Measurements from ENCODE around the gene PHYHD1.
"Not testable (repeated sequence)": the region's sequence is repeated elsewhere in the genome, so short reads cannot be mapped to it uniquely, and the experiment has no call there.

PHYHD1 gene

DNA sequence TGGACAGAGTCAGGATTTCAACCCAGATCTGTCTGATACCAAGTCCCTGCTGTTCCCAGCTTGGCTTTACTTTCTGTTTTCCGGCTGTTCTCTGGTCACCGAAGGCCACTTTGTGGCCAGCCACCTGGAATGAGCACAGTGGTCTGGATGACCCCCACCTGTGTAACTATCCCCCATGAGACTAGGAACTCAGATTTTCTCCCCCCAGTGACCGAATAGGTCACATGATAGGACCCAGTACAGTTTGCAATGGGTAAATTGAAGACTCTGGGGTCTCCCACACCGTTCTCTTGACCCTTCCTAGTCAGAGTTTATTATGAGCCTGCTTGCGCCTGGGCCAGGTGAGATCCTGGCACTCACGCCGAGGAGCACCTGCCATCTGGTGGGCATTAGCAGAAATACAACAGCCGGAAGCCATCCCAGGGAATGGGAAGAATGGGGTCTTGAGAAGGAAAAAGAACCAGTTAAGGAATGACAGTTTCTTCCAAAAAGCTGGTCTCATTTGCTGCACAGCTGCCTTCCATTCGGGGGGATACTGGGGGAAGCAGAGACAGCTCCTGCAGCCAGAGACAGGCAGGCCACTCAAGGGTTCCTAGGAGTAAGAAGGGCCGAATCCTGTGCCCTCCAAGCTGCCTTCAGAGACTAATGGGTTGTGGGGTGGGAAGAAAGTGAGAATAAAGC lies 7.1 kb downstream of the PHYHD1 start:
- DNase-seq, result no peak

DNA sequence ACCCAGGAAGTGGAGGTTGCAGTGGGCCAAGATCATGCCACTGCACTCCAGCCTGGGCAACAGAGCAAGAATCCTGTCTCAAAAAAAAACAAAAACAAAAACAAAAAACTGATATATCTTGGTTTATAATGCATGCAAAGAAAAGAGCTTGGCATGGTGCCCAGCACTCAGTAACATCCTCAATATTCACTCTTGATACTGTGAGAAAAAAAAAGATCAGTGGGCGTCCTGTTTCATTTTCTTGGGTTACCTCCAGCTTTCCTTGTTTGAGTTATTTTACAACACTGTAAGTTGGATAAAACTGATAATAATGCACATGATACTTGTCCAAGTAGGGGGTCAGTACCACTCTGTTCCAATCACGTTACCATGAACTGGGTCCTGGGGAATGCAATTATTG lies 7.8 kb downstream of the PHYHD1 start:
- no peak for DNase-seq

DNA sequence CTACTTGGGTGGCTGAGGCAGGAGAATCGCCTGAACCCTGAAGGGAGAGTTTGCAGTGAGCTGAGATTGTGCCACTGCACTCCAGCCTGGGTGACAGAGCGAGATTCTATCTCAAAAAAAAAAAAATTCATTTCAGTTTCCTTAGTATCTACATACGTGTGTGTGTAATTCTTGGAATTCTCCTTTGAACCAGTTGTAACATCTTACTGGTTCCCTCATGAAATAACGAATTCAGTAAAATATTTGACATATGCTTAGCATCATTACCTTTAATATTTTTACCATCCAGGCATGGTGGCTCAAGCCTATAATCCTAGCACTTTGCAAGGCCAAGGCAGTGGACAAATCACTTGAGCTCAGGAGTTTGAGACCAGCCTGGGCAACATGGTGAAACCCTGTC lies 8.8 kb downstream of the PHYHD1 start:
- no peak for DNase-seq

DNA sequence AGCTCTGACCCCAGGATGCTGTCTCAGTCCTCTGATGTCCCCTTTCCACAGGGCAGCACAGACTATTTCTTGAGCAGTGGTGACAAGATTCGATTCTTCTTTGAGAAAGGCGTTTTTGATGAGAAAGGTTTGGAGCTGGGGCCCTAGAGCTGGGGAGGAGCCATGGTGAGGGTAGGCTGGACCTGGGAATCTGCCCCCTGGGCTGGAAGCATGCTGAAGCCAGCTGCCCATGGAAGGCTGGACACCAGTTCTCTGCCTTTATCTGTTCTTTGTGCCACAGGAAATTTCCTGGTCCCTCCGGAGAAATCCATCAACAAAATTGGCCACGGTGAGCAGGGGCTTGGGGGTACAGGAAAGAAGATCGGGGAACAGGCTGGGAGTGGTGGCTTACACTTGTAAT lies 12.9 kb downstream of the PHYHD1 start:
- DNase-seq, result no peak

DNA sequence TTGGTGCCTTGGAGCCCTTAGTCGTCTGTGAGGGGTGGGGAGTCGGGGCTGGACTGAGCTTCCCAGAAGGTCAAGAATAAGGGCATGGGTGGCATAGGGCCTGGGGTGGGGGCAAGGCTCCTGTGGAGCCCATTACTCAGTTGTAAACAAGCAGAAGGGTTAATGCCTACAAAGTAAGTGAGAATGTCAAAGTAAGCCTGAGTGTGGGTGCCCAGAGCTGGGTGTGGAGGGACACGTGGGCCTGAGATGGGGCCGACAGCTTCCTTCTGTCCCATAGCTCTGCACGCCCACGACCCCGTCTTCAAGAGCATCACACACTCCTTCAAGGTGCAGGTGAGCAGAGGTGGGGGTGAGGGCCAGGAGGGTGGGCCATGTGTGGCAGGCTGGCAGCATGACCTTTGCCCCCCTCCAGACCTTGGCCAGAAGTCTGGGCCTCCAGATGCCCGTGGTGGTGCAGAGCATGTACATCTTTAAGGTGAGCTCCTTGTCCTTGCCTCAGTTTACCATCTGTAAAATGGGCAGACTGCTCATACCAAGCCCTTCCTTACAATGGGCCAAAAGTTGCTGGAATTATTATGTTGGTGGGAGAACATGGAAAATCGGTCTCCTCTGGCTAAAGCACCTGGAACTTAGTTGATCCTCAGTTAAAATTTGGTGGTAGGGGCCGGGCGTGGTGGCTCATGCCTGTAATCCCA lies 15.5 kb downstream of the PHYHD1 start:
- peak; percentile 20 for DNase-seq

DNA sequence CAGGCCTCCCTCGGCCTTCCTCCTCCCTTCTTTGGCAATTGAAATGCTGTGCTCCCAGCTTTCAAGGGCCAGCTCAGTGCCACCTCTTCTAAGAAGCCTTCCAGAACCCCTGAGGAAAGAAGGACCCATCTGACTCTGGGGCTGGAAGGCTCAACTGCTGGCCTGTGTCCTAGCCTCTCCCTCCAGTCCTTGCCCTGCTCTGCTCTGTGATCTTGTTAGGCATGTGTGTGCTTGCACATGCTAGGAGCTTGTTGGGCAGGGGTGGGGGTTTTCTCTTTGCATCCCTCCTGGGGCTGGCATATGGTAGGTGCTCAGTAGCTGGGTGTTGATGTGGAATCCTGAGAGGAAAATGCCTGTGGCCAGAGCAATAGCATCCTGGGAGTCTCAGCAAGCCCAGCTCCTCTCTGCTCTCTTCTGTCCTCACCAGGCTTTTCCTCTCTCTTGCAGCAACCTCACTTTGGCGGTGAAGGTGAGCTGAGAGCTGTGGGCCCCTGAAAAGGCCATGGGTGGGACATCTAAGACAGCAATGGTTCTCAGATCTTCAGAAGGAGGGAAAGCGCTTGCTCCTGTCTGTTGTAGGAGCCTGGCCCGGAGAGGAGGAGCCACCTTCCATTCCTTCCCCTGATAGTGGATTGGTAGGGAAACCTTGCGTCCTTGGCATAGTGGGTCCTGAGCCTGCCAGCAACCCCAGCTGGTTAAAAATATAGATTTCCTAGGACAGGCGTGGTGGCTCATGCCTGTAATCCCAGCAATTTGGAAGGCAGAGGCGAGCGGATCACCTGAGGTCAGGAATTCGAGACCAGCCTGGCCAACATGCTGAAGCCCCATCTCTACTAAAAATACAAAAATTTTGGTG lies 16.8 kb downstream of the PHYHD1 start:
- no peak for DNase-seq

DNA sequence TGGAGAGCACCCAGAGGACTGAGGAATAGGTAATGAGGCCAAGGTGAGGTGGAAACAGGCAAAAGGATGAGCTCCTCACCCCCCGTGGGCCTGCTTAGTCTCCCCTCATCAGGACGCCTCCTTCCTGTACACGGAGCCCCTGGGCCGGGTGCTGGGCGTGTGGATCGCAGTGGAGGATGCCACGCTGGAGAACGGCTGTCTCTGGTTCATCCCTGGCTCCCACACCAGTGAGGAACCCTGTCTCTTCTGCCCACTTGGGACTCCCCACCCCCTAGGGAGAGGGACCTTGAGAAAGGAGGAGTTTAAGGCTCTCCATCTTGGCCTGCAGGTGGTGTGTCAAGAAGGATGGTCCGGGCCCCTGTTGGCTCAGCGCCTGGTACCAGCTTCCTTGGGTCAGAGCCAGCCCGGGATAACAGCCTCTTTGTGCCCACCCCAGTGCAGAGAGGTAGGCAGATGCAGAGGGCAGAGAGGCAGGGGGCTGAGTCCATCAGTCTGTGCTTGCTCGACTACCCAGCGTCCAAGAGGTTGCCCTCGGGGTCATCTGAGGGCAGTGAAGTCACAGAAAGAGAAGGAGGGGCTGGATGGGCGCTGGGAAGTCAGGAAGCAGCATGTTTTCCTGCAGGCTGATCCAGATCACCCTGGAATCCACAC lies 19.6 kb downstream of the PHYHD1 start:
- no peak for DNase-seq

DNA sequence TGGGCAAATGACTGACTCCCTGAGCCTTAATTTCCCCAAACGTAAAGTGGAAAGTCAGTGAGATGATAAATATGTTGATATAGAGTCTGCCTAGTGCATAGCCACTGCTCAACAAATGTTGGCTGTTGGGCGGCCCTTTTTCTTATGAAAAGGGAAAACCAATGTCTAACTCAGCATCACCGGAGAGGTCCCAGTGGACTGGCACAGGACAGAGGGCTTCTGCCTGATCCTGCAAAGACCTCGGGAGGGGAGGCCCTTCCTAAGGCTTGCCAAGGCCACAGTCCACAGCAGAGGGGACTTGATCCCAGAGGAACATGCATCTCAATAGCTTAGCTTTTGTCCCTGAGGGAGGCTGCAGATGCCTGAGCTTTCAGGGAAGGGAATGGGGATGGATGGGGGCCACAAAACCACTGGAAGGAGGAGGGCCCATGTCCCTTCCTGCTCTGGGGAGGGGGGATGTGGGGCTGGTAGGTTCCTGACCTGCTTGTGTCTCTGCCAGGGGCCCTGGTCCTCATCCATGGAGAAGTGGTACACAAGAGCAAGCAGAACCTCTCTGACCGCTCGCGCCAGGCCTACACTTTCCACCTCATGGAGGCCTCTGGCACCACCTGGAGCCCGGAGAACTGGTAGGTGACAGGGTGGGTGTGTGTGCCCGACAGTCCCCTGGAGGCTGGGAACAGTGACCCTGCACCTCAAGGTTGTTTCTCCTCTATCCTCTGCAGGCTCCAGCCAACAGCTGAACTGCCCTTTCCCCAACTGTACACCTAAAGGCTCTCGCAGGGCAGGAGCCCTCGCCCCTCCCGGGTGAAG lies 20.4 kb downstream of the PHYHD1 start:
- DNase-seq, result no peak

DNA sequence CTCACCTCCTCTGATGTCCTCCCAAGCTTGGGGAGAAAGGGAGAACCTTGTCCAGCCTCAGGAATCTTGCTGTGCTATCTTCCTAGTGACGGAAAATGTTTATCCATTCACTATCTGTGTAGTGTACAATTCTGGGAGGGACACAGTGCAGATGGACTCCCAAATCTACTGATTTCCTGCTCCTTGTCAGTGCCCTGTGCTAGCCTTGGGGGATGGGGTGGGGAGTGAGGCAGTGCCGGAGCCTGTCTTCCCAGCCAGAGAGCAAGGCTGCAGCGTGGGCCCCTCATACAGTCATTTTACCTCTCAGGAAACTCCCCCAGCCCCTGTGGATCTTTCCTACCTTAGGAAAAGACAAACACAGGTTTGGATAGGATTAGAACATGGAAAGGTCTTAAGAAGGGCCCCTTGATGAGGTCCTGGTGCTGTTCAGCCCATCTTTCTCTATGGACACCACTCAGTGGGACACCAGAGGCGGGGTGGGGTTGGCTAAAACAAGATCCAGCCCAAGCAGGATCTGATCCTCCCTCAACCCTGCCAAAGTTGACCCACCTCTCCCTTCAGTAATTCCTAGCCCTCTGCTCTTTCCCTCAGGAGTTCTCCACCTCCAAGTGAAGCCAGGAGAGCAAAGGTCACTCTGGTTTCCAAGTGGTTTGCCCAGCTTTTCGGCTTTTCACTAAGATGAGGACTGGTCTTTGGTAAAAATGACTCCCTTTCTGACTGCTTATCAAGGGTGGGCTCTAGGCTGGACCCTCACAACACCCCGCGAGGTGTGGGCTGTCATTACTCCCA lies 23.2 kb downstream of the PHYHD1 start:
- no peak for DNase-seq

DNA sequence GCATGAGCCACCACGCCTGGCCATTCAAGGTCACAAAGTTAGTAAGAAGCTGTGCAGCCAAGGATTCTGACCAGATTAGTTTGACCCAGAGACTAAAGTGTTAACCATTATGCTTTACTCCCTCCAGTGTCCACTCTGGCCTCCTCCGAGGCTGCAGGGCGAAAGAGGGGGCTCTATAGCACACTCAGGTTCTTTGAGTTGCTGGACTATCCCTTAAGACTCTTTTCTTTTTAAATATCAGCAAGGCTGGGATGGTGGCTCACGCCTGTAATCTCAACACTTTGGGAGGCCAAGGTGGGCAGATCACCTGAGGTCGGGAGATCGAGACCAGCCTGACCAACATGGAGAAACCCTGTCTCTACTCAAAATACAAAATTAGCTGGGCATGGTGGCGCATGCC lies 24.2 kb downstream of the PHYHD1 start:
- DNase-seq, result not testable (repeated sequence)

DNA sequence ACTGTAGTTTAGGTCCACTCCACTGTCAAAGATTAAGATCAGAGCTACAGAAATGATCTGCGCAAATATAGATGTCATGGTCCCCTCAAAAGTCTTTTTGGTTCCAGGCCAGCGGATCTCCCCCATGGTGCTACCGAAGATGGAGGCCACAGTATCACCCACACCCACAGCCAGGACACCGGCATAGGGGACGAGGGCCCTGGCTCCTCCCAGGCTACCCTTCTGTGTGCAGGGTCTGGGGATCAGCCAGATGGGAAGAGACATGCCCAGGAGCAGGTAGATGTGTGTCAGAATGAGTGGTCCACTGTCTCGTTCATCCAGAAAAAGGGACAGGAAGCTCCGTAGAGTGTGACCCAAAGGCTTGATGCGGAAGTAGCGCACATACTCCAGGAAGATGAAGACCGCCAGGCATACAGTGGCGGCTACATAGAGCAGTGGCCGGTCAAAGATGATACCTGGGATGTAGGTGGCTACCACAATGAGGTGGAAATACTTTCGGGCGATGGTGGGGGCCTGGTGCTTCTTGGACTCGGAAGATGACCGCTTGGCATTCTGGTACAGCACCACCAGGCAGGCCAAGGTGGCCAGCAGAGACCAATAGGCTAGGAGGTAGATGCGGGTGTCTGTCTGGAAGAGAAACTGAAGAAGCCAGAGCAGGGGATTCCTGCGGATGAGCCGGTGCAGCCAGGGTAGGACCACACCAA lies 25.2 kb downstream of the PHYHD1 start:
- DNase-seq, result no peak

DNA sequence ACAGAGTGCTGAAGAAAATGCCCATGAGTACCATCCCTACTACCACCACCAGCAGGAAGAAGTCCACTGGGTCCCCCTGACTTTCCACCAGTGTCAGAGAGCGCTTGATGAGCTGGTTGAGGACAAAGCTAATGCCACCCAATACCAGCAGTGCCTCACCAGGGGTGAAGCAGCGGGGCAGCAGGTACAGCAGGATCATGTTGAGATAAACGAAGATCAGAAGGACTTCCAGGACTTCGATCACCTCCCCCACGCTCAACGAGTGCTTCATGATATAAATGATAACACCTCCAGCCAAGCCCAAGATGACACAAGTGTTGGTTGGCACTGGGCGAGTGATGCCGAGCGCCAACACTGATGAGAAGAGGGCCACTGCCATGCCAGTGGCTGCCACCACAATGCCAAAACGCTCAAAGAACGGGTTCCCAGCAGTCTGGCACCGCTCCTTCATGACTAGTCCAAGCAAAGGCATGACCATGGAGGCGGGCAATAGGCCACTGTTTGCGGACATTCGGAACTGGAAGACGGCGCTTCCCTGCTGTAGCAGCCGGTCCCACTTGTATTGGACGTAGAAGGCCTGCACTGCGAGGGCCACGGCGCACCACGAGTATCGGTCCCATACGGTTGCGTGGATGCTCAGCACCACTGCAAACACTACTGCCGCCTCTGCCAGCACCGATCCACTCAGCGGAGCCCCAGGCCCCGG lies 25.9 kb downstream of the PHYHD1 start:
- DNase-seq, result no peak

DNA sequence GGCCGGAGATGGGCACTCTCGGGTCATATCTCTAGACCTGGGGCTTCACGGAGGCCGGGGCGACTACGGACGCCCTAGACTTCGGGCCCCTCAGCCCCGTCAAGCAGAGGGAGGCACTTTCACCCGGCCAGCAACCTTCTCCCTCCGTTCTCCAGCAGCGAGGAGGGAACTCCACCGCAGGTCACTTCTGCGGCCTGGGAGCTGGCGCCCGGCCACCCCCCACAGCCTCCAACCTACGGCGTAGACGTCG lies 26.4 kb downstream of the PHYHD1 start:
- DNase-seq, result no peak

DNA sequence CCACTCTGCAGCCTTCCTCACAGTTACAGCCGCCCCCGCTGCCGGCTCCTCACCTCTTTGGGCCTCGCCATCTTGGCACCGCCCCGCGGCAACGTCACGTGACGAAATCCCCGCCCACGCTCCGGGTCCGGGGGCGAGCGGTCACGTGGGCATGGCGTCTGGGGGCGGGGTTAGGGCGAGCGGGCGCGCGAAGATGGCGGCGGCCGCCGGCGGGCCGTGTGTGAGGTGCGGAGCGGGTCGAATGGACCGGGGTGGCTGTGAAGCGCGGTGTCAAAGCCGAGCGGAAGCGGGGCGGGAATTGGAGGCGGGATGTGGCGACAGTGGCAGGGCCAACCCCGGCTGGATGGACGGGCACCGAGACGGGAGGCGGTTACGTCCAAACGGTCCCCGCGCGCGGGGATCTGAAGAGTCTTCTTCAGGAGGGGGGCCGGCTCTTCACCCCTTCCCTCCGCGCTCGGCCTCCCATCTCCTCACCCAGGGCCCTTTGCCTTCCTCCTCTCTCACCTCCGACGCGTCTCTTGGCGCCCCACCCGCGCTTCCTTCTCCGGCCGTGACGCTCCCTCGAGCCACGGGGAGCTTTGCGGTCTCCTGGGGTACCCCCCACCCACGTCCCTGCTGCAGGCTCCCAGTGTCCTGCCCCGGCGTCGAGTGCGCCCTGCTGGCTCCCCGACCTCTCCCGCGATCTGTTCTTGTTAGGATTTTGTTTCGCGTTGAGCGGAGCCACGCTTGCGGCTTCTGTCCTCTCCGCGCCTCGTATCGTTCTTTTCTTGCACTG lies 26.9 kb downstream of the PHYHD1 start, which contains the start of the genes DOLK and NUP188:
Gene DOLK (minus strand): TSS at position 77 of the 775 bp plus-strand sequence. CDS start 300 bp downstream, outside the sequence.
Gene NUP188 (plus strand): TSS at position 173 of the 775 bp plus-strand sequence. CDS start 21 bp downstream, at position 194.
- DNase-seq, result peak; percentile 99

DNA sequence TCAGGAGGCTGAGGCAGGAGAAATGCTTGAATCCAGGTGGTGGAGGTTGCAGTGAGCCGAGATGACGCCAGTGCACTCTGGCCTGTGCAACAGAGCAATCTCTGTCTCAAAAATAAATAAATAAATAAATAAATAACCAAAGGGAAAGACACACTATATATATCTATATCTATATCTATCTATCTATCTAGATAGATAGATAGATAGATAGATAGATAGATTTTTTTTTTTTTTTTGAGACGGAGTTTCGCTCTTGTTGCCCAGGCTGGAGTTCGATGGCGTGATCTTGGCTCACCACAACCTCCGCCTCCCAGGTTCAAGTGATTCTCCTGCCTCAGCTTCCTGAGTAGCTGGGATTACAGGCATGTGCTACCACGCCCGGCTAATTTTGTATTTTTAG lies 40.6 kb downstream of the PHYHD1 start:
- not testable (repeated sequence) for DNase-seq

DNA sequence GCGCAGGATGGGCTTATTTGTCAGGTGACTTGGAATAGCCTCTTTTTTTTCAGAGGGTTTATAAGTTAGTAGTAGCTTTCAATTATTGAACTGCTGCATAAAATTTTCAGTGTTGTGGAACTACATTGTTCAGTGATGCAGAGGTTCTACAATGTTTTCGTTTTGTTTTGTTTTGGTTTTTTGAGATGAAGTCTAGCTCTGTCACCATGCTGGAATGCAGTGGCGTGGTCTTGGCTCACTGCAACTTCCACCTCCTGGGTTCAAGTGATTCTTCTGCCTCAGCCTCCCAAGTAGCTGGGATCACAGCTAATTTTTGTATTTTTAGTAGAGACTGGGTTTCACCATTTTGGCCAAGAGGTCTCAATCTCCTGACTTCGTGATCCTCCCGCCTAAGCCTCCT lies 48.7 kb downstream of the PHYHD1 start:
- DNase-seq, result no peak

DNA sequence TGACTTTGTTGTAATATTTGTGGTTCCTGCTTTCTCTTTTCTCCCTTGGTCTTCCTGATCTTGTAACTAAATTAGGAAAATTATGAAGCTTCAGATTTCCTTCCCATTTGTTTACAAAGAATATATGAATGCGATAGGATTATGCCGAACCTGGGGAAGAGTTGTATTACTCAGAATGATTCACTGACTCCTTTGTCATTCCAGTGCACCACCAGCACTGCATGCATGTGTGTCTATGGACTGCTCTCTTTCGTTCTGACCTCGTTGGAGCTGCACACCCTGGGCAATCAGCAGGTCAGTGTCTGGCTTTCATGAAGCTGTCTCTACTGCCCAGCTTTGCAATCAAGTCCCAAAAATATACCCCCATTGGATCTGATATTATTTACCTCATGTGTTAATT lies 52.2 kb downstream of the PHYHD1 start:
- no peak for DNase-seq

DNA sequence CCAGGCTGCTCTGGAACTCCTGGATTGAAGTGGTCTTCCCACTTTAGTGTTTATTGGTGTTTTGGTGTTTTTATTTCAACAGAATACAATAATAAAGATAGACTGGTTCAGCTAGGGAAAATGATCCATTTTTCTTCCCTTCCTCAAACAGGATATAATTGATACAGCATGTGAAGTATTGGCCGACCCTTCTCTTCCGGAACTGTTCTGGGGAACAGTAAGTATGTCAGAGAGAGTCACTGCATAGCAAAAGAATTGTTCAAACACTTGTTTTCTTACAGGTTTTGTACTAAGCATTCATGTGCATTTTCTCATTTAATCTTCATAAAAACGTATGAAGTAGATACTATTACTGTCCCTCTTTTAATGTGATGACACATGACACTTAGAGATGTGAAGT lies 58.3 kb downstream of the PHYHD1 start:
- no peak for DNase-seq

DNA sequence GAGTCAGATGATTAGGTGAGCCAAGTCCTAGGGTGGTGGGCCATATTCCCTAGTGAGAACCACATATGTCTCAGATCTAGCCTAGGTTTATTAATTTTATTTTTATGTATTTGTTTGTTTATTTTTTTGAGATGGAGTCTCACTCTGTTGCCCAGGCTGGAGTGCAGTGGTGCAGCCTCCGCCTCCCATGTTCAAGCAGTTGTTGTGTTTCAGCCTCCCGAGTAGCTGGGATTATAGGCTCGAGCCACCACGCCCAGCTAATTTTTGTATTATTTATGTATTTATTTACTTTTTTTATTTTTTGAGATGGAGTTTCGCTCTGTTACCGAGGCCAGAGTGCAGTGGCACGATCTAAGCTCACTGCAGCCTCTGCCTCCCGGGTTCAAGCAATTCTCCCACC lies 62.8 kb downstream of the PHYHD1 start:
- DNase-seq, result no peak
